Cardiac ventricle fibroblast (primary cell): ENCODE measurements around the gene GABRG2. TPM values are rescaled to one million over a fixed set of nuclear protein-coding genes. Genes with fewer than 3 reads are reported as not detected.

Experiments
- total RNA-seq: library from RNA; depleted of rRNA; stranded (reverse); fragments of >200 nt; gene quantifications from 2 replicates; pipeline ENCODE4 v1.2.3, GENCODE V29; 2015

Gene GABRG2
- total RNA-seq: 0.06 TPM in 1 of 2 replicates, not detected in the other

GRCh38 chr5:162067655-162068411, at the start of gene GABRG2:
Gene GABRG2, plus strand, starts transcription at chr5:162067773. Its CDS starts 227 bp downstream, at chr5:162068000.

Other genes starting within 250 kb of the GABRG2 start
- gene GABRA1, start 219.7 kb upstream of the GABRG2 start, total RNA-seq: not detected in 2 replicates